H54 (cell line): ENCODE data around the gene BMP6.
A peak's percentile ranks its signal among the peaks of the same experiment; 100 is the strongest.

Source experiments
- DNase-seq: peaks from one replicate; pipeline ENCODE4 v3.0.0; 2011; ENCODE audit warnings: low spot score, mixed read lengths; ENCODE audit not compliant: insufficient read length
- FAIRE-seq: peaks from 3 replicates; lab custom pipeline; 2011; peaks lifted over from hg19 to GRCh38; lab: Jason Lieb, UNC
- POLR2A ChIP-seq: IDR thresholded peaks from 2 replicates; pipeline ENCODE4 v1.6.1; 2011; ENCODE audit warnings: low read depth, mild to moderate bottlenecking, low read length

The BMP6 gene

GRCh38 chr6:7727086-7727945, 1.4 kb downstream of the BMP6 start:
- FAIRE-seq (no peak), DNase-seq (no peak)
- TF ChIP-seq POLR2A = no peak

GRCh38 chr6:7727946-7728854, 2.3 kb downstream of the BMP6 start:
- FAIRE-seq (no peak), DNase-seq (no peak)
- TF ChIP-seq POLR2A = no peak

GRCh38 chr6:7728855-7729590, 3.1 kb downstream of the BMP6 start:
- no peak for TF ChIP-seq POLR2A
- FAIRE-seq = no peak
- no peak for DNase-seq

- no peak for FAIRE-seq
- no peak for TF ChIP-seq POLR2A
- DNase-seq = no peak
Observed at GRCh38 chr6:7730001-7730783, 4.3 kb downstream of the BMP6 start.

GRCh38 chr6:7730784-7731227, 4.9 kb downstream of the BMP6 start:
- peak; percentile 97 for FAIRE-seq
- no peak for TF ChIP-seq POLR2A
- DNase-seq = peak; percentile 92

- no peak for TF ChIP-seq POLR2A
- no peak for FAIRE-seq
- no peak for DNase-seq
Observed at GRCh38 chr6:7731294-7731693, 5.4 kb downstream of the BMP6 start.

GRCh38 chr6:7732228-7732627, 6.3 kb downstream of the BMP6 start:
- no peak for FAIRE-seq
- no peak for TF ChIP-seq POLR2A
- DNase-seq = no peak

GRCh38 chr6:7734707-7735383, 8.9 kb downstream of the BMP6 start:
- no peak for TF ChIP-seq POLR2A
- DNase-seq (no peak), FAIRE-seq (no peak)

GRCh38 chr6:7737106-7737505, 11.2 kb downstream of the BMP6 start:
- FAIRE-seq = no peak
- DNase-seq = no peak
- TF ChIP-seq POLR2A = no peak

- TF ChIP-seq POLR2A = no peak
- FAIRE-seq (no peak), DNase-seq (no peak)
Observed at GRCh38 chr6:7737867-7738266, 12.0 kb downstream of the BMP6 start.

GRCh38 chr6:7742223-7742785, 16.4 kb downstream of the BMP6 start:
- FAIRE-seq (no peak), DNase-seq (no peak)
- no peak for TF ChIP-seq POLR2A

GRCh38 chr6:7745942-7746341, 20.0 kb downstream of the BMP6 start:
- FAIRE-seq (no peak), DNase-seq (no peak)
- no peak for TF ChIP-seq POLR2A
